Limb (tissue), 2 donors: ENCODE measurements around the gene PTCRA.
"Not testable (repeated sequence)": the region's sequence is repeated elsewhere in the genome, so short reads cannot be mapped to it uniquely, and the experiment has no call there.

Experiments used
- DNase-seq, 2 donors: peaks; one replicate each; pipeline ENCODE4 v3.0.0-alpha.2; 2016; ENCODE audit errors: extremely low spot score in 2 of 2

PTCRA gene

GRCh38 chr6:42939810-42940167 lies 23.9 kb downstream of the PTCRA start:
- no peak for DNase-seq

GRCh38 chr6:42940493-42941045 lies 24.7 kb downstream of the PTCRA start:
- DNase-seq = no peak

- DNase-seq = not testable (repeated sequence)
These were observed 25.5 kb downstream of the PTCRA start for GRCh38 chr6:42941356-42941755.

GRCh38 chr6:42942444-42942843 lies 26.6 kb downstream of the PTCRA start:
- no peak for DNase-seq

GRCh38 chr6:42947950-42948349 lies 32.1 kb downstream of the PTCRA start:
- no peak for DNase-seq

GRCh38 chr6:42952389-42952788 lies 36.5 kb downstream of the PTCRA start:
- DNase-seq = no peak

- DNase-seq = not testable (repeated sequence)
These were observed 38.6 kb downstream of the PTCRA start for GRCh38 chr6:42954405-42954804.

GRCh38 chr6:42958125-42958524 lies 42.3 kb downstream of the PTCRA start:
- DNase-seq = no peak

- no peak for DNase-seq
These were observed 44.0 kb downstream of the PTCRA start for GRCh38 chr6:42959917-42960242.

- peak in 1 of 2 donors; percentile 59 for DNase-seq
These were observed 44.6 kb downstream of the PTCRA start, which contains the start of gene GNMT for GRCh38 chr6:42960243-42961019. Gene GNMT, plus strand, starts transcription at chr6:42960754. Its CDS starts 14 bp downstream, at chr6:42960768.

- no peak for DNase-seq
These were observed 45.2 kb downstream of the PTCRA start for GRCh38 chr6:42961020-42961470.

GRCh38 chr6:42962096-42962495 lies 46.2 kb downstream of the PTCRA start:
- DNase-seq = no peak

- DNase-seq = no peak
These were observed 46.8 kb downstream of the PTCRA start for GRCh38 chr6:42962502-42963178.

GRCh38 chr6:42963179-42963854 lies 47.5 kb downstream of the PTCRA start:
- no peak for DNase-seq

- DNase-seq = no peak
These were observed 48.2 kb downstream of the PTCRA start for GRCh38 chr6:42963855-42964605.

GRCh38 chr6:42966571-42966970 lies 50.7 kb downstream of the PTCRA start:
- DNase-seq = no peak

GRCh38 chr6:42967228-42967627 lies 51.4 kb downstream of the PTCRA start:
- no peak for DNase-seq

- no peak for DNase-seq
These were observed 52.4 kb downstream of the PTCRA start for GRCh38 chr6:42968126-42968701.

- DNase-seq = no peak
These were observed 52.9 kb downstream of the PTCRA start for GRCh38 chr6:42968783-42969182.

GRCh38 chr6:42969431-42969830 lies 53.6 kb downstream of the PTCRA start:
- no peak for DNase-seq

GRCh38 chr6:42969934-42970333 lies 54.1 kb downstream of the PTCRA start:
- DNase-seq = no peak
